GM19397 (cell line): ENCODE data around the gene ZBTB37.
"Not testable (repeated sequence)": the region's sequence is repeated elsewhere in the genome, so short reads cannot be mapped to it uniquely, and the experiment has no call there.

Source experiments
- ATAC-seq: cut with Tn5 transposase; IDR thresholded peaks from one replicate; pipeline ENCODE4 v1.9.1; 2021; ENCODE audit warnings: mild to moderate bottlenecking, moderate library complexity; ENCODE audit not compliant: unreplicated experiment

Gene ZBTB37

GRCh38 chr1:173900427-173900826 is 32.2 kb downstream of the ZBTB37 start:
- no peak for ATAC-seq

- ATAC-seq, result no peak
Measured at GRCh38 chr1:173900992-173901391, 32.8 kb downstream of the ZBTB37 start.

- no peak for ATAC-seq
Measured at GRCh38 chr1:173903827-173904531, 35.8 kb downstream of the ZBTB37 start.

- no peak for ATAC-seq
Measured at GRCh38 chr1:173913111-173913510, 44.9 kb downstream of the ZBTB37 start.

- ATAC-seq, result no peak
Measured at GRCh38 chr1:173914366-173914871, 46.2 kb downstream of the ZBTB37 start.

GRCh38 chr1:173915596-173915995 is 47.4 kb downstream of the ZBTB37 start:
- ATAC-seq, result no peak

GRCh38 chr1:173916667-173917066 is 48.5 kb downstream of the ZBTB37 start:
- ATAC-seq, result no peak

- no peak for ATAC-seq
Measured at GRCh38 chr1:173917149-173917548, 49.0 kb downstream of the ZBTB37 start, which contains the start of gene SERPINC1. Gene SERPINC1 (minus strand): TSS chr1:173917327. CDS start chr1:173917259, 68 bp downstream.

- ATAC-seq, result no peak
Measured at GRCh38 chr1:173917635-173918493, 49.7 kb downstream of the ZBTB37 start.

- no peak for ATAC-seq
Measured at GRCh38 chr1:173920861-173921260, 52.7 kb downstream of the ZBTB37 start.

GRCh38 chr1:173925306-173926242 is 57.4 kb downstream of the ZBTB37 start:
- ATAC-seq, result no peak

- not testable (repeated sequence) for ATAC-seq
Measured at GRCh38 chr1:173930541-173930940, 62.4 kb downstream of the ZBTB37 start.

- ATAC-seq, result no peak
Measured at GRCh38 chr1:173934440-173934839, 66.3 kb downstream of the ZBTB37 start.

- no peak for ATAC-seq
Measured at GRCh38 chr1:173937062-173937461, 68.9 kb downstream of the ZBTB37 start.

GRCh38 chr1:173946380-173946921 is 78.3 kb downstream of the ZBTB37 start:
- no peak for ATAC-seq

- ATAC-seq, result no peak
Measured at GRCh38 chr1:173948594-173948993, 80.4 kb downstream of the ZBTB37 start.
